Measurements from ENCODE around the gene TTPAL. TPM values are rescaled to one million over a fixed set of nuclear protein-coding genes. Genes with fewer than 3 reads are reported as not detected.

TTPAL gene
- total and polyA plus RNA-seq, 9 of the 15 experiments (the other 6 are each of a cell fraction or from before 2014, with no cell fraction given): 1.1 to 7.0 (median 2.6) TPM

GRCh38 chr20:44481719-44482416 is 6.2 kb downstream of the TTPAL start (continued):
- TF ChIP-seq MIER1 (IDR thresholded peaks at IDR 0.05; ENCODE audit: low read depth) (no peak), CBX8 (IDR thresholded peaks at IDR 0.05; ENCODE audit: borderline replicate concordance, extremely low read depth, low read depth, low read length, poor library complexity, severe bottlenecking) (no peak)
- TF ChIP-seq, protein P1, sequence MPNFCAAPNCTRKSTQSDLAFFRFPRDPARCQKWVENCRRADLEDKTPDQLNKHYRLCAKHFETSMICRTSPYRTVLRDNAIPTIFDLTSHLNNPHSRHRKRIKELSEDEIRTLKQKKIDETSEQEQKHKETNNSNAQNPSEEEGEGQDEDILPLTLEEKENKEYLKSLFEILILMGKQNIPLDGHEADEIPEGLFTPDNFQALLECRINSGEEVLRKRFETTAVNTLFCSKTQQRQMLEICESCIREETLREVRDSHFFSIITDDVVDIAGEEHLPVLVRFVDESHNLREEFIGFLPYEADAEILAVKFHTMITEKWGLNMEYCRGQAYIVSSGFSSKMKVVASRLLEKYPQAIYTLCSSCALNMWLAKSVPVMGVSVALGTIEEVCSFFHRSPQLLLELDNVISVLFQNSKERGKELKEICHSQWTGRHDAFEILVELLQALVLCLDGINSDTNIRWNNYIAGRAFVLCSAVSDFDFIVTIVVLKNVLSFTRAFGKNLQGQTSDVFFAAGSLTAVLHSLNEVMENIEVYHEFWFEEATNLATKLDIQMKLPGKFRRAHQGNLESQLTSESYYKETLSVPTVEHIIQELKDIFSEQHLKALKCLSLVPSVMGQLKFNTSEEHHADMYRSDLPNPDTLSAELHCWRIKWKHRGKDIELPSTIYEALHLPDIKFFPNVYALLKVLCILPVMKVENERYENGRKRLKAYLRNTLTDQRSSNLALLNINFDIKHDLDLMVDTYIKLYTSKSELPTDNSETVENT (CRISPR knock-in tag; IDR thresholded peaks at IDR 0.05): no peak

- WGBS (ENCODE audit: insufficient coverage, low coverage, missing lambda C conversion rate): 71% methylated on average over 3 of the region's 5 CpGs
- BruUV-seq (replicated peaks): no TSS peak
Observed at GRCh38 chr20:44483112-44483511, 7.4 kb downstream of the TTPAL start.

More at GRCh38 chr20:44483112-44483511, 7.4 kb downstream of the TTPAL start:
- CTCF ChIA-PET (ENCODE audit: low intra/inter-chr PET ratio): no interaction called here
- H2AFZ ChIP-seq (ENCODE audit: low read depth, low read length): no peak overlapping the region
- H3K27me3 ChIP-seq (ENCODE audit: control insufficient read depth in 2 of 2, insufficient read depth in 2 of 2, low read length in 2 of 2): no peaks in the 10 kb centered on the region
- H3K4me3 ChIP-seq: no peak overlapping the region
- no peaks in the 10 kb centered on the region for H3K9me1 ChIP-seq (ENCODE audit: control insufficient read depth, insufficient read depth, low read length)
- H3K4me1 ChIP-seq (replicated peaks in 1 of 2; ENCODE audit: control insufficient read depth in 2 of 2, insufficient read depth in 2 of 2, low read length in 2 of 2): peaks cover 4 to 6% of the 10 kb centered on the region in 2 experiments; a peak in 4 of 5 replicates
- no peak for FAIRE-seq
- H3K36me3 ChIP-seq (ENCODE audit: control insufficient read depth, insufficient read depth, low read length): peaks cover 49% of the 10 kb centered on the region; the same call in 2 of the 3 replicates
- intact Hi-C loops (cut with micrococcal nuclease): no loop called here
- TF ChIP-seq MCM2 (IDR thresholded peaks at IDR 0.05; ENCODE audit: low read depth): no peak
- TF ChIP-seq ZNF445 (CRISPR knock-in tag; IDR thresholded peaks at IDR 0.05; ENCODE audit: low read depth): no peak
- TF ChIP-seq, protein P2, sequence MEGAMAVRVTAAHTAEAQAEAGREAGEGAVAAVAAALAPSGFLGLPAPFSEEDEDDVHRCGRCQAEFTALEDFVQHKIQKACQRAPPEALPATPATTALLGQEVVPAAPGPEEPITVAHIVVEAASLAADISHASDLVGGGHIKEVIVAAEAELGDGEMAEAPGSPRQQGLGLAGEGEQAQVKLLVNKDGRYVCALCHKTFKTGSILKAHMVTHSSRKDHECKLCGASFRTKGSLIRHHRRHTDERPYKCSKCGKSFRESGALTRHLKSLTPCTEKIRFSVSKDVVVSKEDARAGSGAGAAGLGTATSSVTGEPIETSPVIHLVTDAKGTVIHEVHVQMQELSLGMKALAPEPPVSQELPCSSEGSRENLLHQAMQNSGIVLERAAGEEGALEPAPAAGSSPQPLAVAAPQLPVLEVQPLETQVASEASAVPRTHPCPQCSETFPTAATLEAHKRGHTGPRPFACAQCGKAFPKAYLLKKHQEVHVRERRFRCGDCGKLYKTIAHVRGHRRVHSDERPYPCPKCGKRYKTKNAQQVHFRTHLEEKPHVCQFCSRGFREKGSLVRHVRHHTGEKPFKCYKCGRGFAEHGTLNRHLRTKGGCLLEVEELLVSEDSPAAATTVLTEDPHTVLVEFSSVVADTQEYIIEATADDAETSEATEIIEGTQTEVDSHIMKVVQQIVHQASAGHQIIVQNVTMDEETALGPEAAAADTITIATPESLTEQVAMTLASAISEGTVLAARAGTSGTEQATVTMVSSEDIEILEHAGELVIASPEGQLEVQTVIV (CRISPR knock-in tag; IDR thresholded peaks at IDR 0.05; ENCODE audit: borderline replicate concordance): no peak
- TF ChIP-seq U2AF2 (optimal IDR thresholded peaks at IDR 0.05; ENCODE audit: low read depth, low read length): no peak
- no peak for TF ChIP-seq MEF2A (IDR thresholded peaks at IDR 0.05; ENCODE audit: control insufficient read depth, low read depth, low read length)
- TF ChIP-seq STAG1 (CRISPR knock-in tag; IDR thresholded peaks at IDR 0.05; ENCODE audit: borderline replicate concordance): no peak
- no peak for TF ChIP-seq ZFPM2 (CRISPR knock-in tag; IDR thresholded peaks at IDR 0.05)
- no peak for TF ChIP-seq ZSCAN32 (CRISPR knock-in tag; IDR thresholded peaks at IDR 0.05)
- no peak for TF ChIP-seq ZNF75A (CRISPR knock-in tag; IDR thresholded peaks at IDR 0.05)
- TF ChIP-seq, protein P3, sequence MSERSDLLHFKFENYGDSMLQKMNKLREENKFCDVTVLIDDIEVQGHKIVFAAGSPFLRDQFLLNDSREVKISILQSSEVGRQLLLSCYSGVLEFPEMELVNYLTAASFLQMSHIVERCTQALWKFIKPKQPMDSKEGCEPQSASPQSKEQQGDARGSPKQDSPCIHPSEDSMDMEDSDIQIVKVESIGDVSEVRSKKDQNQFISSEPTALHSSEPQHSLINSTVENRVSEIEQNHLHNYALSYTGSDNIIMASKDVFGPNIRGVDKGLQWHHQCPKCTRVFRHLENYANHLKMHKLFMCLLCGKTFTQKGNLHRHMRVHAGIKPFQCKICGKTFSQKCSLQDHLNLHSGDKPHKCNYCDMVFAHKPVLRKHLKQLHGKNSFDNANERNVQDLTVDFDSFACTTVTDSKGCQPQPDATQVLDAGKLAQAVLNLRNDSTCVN (CRISPR knock-in tag; IDR thresholded peaks at IDR 0.05): no peak
- no peak for TF ChIP-seq FOXP1 (CRISPR knock-in tag; IDR thresholded peaks at IDR 0.05)
- TF ChIP-seq HLTF (IDR thresholded peaks at IDR 0.05): no peak
- H3K4me2 ChIP-seq (ENCODE audit: insufficient read depth, low read length): no peak overlapping the region
- H3K79me2 ChIP-seq (ENCODE audit: control insufficient read depth, insufficient read depth, low read length): no peaks in the 10 kb centered on the region
- no peaks in the 10 kb centered on the region for H3K9me3 ChIP-seq (replicated peaks; ENCODE audit: control insufficient read depth, insufficient read depth, low read depth, low read length)
- no peak for ATAC-seq
- no peak overlapping the region for H3K9ac ChIP-seq (ENCODE audit: insufficient read depth in 1 of 2, low read depth in 2 of 2, low read length in 2 of 2)
- no peaks in the 10 kb centered on the region for H4K20me1 ChIP-seq (replicated peaks; ENCODE audit: control insufficient read depth, insufficient read depth, low read length)
- in situ Hi-C loops (cut with MboI): no loop called here
- no peak for DNase-seq (ENCODE audit: extremely low read depth in 1 of 4, low spot score in 3 of 4)
- POLR2A ChIA-PET: interaction anchor here (0.6 to 1.0 kb wide), 2 partner anchors 10 to 64 kb away, joined by 3 to 4 read pairs; no protein-coding TSS in a partner anchor
- no peak overlapping the region; the same call in 2 of the 3 replicates for H3K27ac ChIP-seq (ENCODE audit: extremely low read depth, low read depth, low read length)

Data from K562 (cell line).